H1 (cell line): ENCODE measurements around the gene ZBTB14. TPM values are rescaled to one million over a fixed set of nuclear protein-coding genes. Genes with fewer than 3 reads are reported as not detected.

Source experiments
- CTCF ChIA-PET: fragments of 300-600 bp; sonication (Branson Sonifier 250); formaldehyde crosslinking; loops from one replicate; lab custom pipeline; 2021; ENCODE audit not compliant: partially characterized antibody; lab: Charles Lee
- POLR2A ChIA-PET: fragments of 300-600 bp; sonication (Branson Sonifier 250); formaldehyde crosslinking; loops from one replicate; lab custom pipeline; 2021; ENCODE audit warnings: inconsistent platforms; ENCODE audit not compliant: partially characterized antibody; lab: Charles Lee
- DNase-seq, 2 experiments: peaks; one replicate each; pipeline versions ENCODE4 v3.0.0 to v3.0.0-alpha.2; 2010 to 2022; ENCODE audit warnings: low spot score in 2 of 2, low read depth in 1 of 2, mixed read lengths in 1 of 2
- FAIRE-seq: peaks from 2 replicates; lab custom pipeline; 2011; peaks lifted over from hg19 to GRCh38; lab: Jason Lieb, UNC
- H2AFZ ChIP-seq: 2 replicates; pipeline ENCODE4 v1.8.1; 2012; ENCODE audit warnings: low read length, inconsistent platforms
- H2AK5ac ChIP-seq: 2 replicates; pipeline ENCODE4 v1.6.1; 2013; ENCODE audit warnings: low read depth, low read length
- H2BK120ac ChIP-seq: replicated peaks from 2 replicates; pipeline ENCODE3; 2013; ENCODE audit warnings: low read depth, low read length, inconsistent platforms
- H2BK12ac ChIP-seq: 2 replicates; pipeline ENCODE4 v1.6.1; 2013; ENCODE audit warnings: low read depth, low read length
- H2BK15ac ChIP-seq: 2 replicates; pipeline ENCODE4 v1.6.1; 2013; ENCODE audit warnings: low read length
- H2BK20ac ChIP-seq: 2 replicates; pipeline ENCODE4 v1.6.1; 2013; ENCODE audit warnings: low read length
- H2BK5ac ChIP-seq: 2 replicates; pipeline ENCODE4 v1.6.1; 2013; ENCODE audit warnings: low read depth, low read length
- H3K14ac ChIP-seq: 2 replicates; pipeline ENCODE4 v1.6.1; 2013; ENCODE audit warnings: inconsistent platforms; ENCODE audit not compliant: insufficient read length
- H3K18ac ChIP-seq: 2 replicates; pipeline ENCODE4 v1.6.1; 2013; ENCODE audit warnings: low read length; ENCODE audit errors: extremely low read depth
- H3K23ac ChIP-seq: 2 replicates; pipeline ENCODE4 v1.6.1; 2013; ENCODE audit warnings: inconsistent platforms; ENCODE audit not compliant: insufficient read length
- H3K23me2 ChIP-seq: 2 replicates; pipeline ENCODE4 v1.6.1; 2013; ENCODE audit warnings: low read depth, low read length
- H3K27ac ChIP-seq: 2 replicates; pipeline ENCODE4 v1.6.1; 2011; ENCODE audit warnings: low read depth, low read length, inconsistent platforms
- H3K27me3 ChIP-seq, 4 experiments: replicated peaks in 1 of 4; 1 replicate in 1 of 4; 2 replicates in 3 of 4; pipeline versions ENCODE4 v1.6.1 to v1.8.1; 2011 to 2013; ENCODE audit warnings: low read length in 3 of 4, mild to moderate bottlenecking in 3 of 4, inconsistent platforms in 2 of 4, mixed read lengths in 2 of 4, moderate library complexity in 1 of 4; ENCODE audit not compliant: control insufficient read depth in 3 of 4, insufficient read depth in 3 of 4; ENCODE audit errors: extremely low read depth in 1 of 4
- H3K36me3 ChIP-seq, 4 experiments: 2 replicates each; pipeline versions ENCODE4 v1.6.1 to v1.8.1; 2011 to 2013; ENCODE audit warnings: mild to moderate bottlenecking in 4 of 4, low read length in 3 of 4, moderate library complexity in 2 of 4, control low read depth in 1 of 4, inconsistent platforms in 1 of 4; ENCODE audit not compliant: insufficient read depth in 4 of 4, control insufficient read depth in 2 of 4
- H3K4ac ChIP-seq: replicated peaks from 2 replicates; pipeline ENCODE3; 2013; ENCODE audit warnings: low read length, low read depth, mixed read lengths, inconsistent platforms; ENCODE audit not compliant: insufficient read length
- H3K4me1 ChIP-seq, 4 experiments: replicated peaks in 1 of 4; 1 replicate in 1 of 4; 2 replicates in 3 of 4; pipeline versions ENCODE4 v1.6.1 to v1.8.1; 2011 to 2013; ENCODE audit warnings: low read length in 3 of 4, inconsistent platforms in 2 of 4, mixed read lengths in 1 of 4; ENCODE audit not compliant: insufficient read depth in 4 of 4, control insufficient read depth in 3 of 4
- H3K4me2 ChIP-seq, 2 experiments: 2 replicates each; pipeline versions ENCODE4 v1.6.1 to v1.8.1; 2011 to 2013; ENCODE audit warnings: low read depth in 2 of 2, low read length in 2 of 2, control low read depth in 1 of 2, inconsistent platforms in 1 of 2, mild to moderate bottlenecking in 1 of 2; ENCODE audit not compliant: insufficient read depth in 1 of 2
- H3K4me3 ChIP-seq, 4 experiments: fragments of 200-600, 300-600 bp in 1 of 4; sonication (generic), shearing (Covaris generic), sonication (Bioruptor Twin) in 1 of 4; 2 replicates each; pipeline versions ENCODE4 v1.5.1 to v1.8.1; 2011 to 2016; ENCODE audit warnings: low read length in 4 of 4, low read depth in 3 of 4, control low read depth in 2 of 4, inconsistent platforms in 2 of 4, mild to moderate bottlenecking in 2 of 4, mixed read lengths in 1 of 4, moderate library complexity in 1 of 4; ENCODE audit not compliant: insufficient read depth in 2 of 4; ENCODE audit errors: extremely low read depth in 1 of 4
- H3K56ac ChIP-seq: replicated peaks from 2 replicates; pipeline ENCODE3; 2013; ENCODE audit warnings: low read depth, mild to moderate bottlenecking, mixed read lengths, low read length, inconsistent platforms; ENCODE audit not compliant: insufficient read length
- H3K79me1 ChIP-seq: 2 replicates; pipeline ENCODE4 v1.6.1; 2013; ENCODE audit warnings: low read depth, low read length, control low read depth
- H3K79me2 ChIP-seq, 2 experiments: 2 replicates each; pipeline versions ENCODE4 v1.6.1 to v1.8.1; 2012 to 2013; ENCODE audit warnings: low read length in 2 of 2, mild to moderate bottlenecking in 2 of 2, inconsistent platforms in 1 of 2; ENCODE audit not compliant: insufficient read depth in 2 of 2, control insufficient read depth in 1 of 2
- H3K9ac ChIP-seq, 4 experiments: replicated peaks in 1 of 4; 1 replicate in 1 of 4; 2 replicates in 3 of 4; pipeline versions ENCODE4 v1.6.1 to v1.8.1; 2011 to 2013; ENCODE audit warnings: low read depth in 3 of 4, low read length in 3 of 4, control low read depth in 2 of 4, mild to moderate bottlenecking in 2 of 4, moderate library complexity in 2 of 4, inconsistent platforms in 1 of 4; ENCODE audit errors: extremely low read depth in 1 of 4
- H3K9me3 ChIP-seq, 2 experiments: 2 replicates each; pipeline versions ENCODE4 v1.6.1 to v1.8.1; 2012 to 2013; ENCODE audit warnings: mild to moderate bottlenecking in 2 of 2, moderate library complexity in 2 of 2, control low read depth in 1 of 2, inconsistent platforms in 1 of 2, low read depth in 1 of 2, low read length in 1 of 2, mixed read lengths in 1 of 2; ENCODE audit not compliant: insufficient read depth in 2 of 2
- H4K20me1 ChIP-seq, 2 experiments: replicated peaks in 1 of 2; 2 replicates each; pipeline versions ENCODE3 to v1.8.1; 2011 to 2013; ENCODE audit warnings: inconsistent platforms in 2 of 2, low read length in 2 of 2, mild to moderate bottlenecking in 1 of 2; ENCODE audit not compliant: insufficient read depth in 2 of 2, control insufficient read depth in 1 of 2
- H4K5ac ChIP-seq: 2 replicates; pipeline ENCODE4 v1.6.1; 2013; ENCODE audit warnings: low read length, low read depth, mixed read lengths, inconsistent platforms; ENCODE audit not compliant: insufficient read length
- H4K8ac ChIP-seq: 2 replicates; pipeline ENCODE4 v1.8.0; 2013; ENCODE audit warnings: mild to moderate bottlenecking, moderate library complexity, low read length, inconsistent platforms; ENCODE audit not compliant: insufficient read depth; ENCODE audit errors: extremely low read depth
- H4K91ac ChIP-seq: replicated peaks from 2 replicates; pipeline ENCODE3; 2013; ENCODE audit warnings: low read length, mixed read lengths, inconsistent platforms; ENCODE audit not compliant: insufficient read length
- EZH2 ChIP-seq: fragments of 200-600 bp; sonication (generic); IDR thresholded peaks from 2 replicates; pipeline ENCODE4 v1.7.1; 2012; ENCODE audit warnings: low read depth, mild to moderate bottlenecking, moderate library complexity, low read length, inconsistent platforms; ENCODE audit not compliant: severe bottlenecking
- FOSL1 ChIP-seq: IDR thresholded peaks from 2 replicates; pipeline ENCODE4 v1.6.1; 2011; ENCODE audit warnings: mild to moderate bottlenecking, low read depth, low read length, moderate library complexity; ENCODE audit not compliant: insufficient read depth
- GABPA ChIP-seq: IDR thresholded peaks from 2 replicates; pipeline ENCODE4 v1.6.1; 2011; ENCODE audit warnings: mild to moderate bottlenecking, low read length, moderate library complexity, borderline replicate concordance; ENCODE audit not compliant: insufficient read depth
- HDAC2 ChIP-seq, 2 experiments: fragments of 300-600 bp in 1 of 2; sonication (generic) in 1 of 2; IDR thresholded peaks; 2 replicates each; pipeline ENCODE4 v1.6.1; 2011 to 2012; ENCODE audit warnings: low read depth in 2 of 2, low read length in 2 of 2, mild to moderate bottlenecking in 2 of 2, moderate library complexity in 2 of 2, borderline replicate concordance in 1 of 2, inconsistent platforms in 1 of 2
- JUN ChIP-seq: IDR thresholded peaks from 2 replicates; pipeline ENCODE4 v1.6.1; 2011; ENCODE audit warnings: low read depth, mild to moderate bottlenecking, improper control_type of control experiment, low read length
- JUND ChIP-seq: IDR thresholded peaks from 2 replicates; pipeline ENCODE4 v1.6.1; 2011; ENCODE audit warnings: mild to moderate bottlenecking, improper control_type of control experiment, low read length
- PHF8 ChIP-seq: fragments of 200-600 bp; sonication (generic); conservative IDR thresholded peaks from 2 replicates; pipeline ENCODE4 v1.7.1; 2012; ENCODE audit warnings: low read depth, mild to moderate bottlenecking, inconsistent platforms, low read length, moderate library complexity
- RNF2 ChIP-seq: fragments of 200-900, 300-1000 bp; sonication (generic); IDR thresholded peaks from 2 replicates; pipeline ENCODE4 v1.7.1; 2016; ENCODE audit warnings: borderline replicate concordance, low read depth, mild to moderate bottlenecking, antibody characterized with exemption, low read length; ENCODE audit not compliant: poor library complexity, severe bottlenecking; ENCODE audit errors: missing control alignments
- WGBS, 2 experiments: shearing (Covaris generic) in 1 of 2; methylation state at CpG; one replicate each; pipeline versions ENCODE4 v1.1.6 to v1.1.7; 2013 to 2015; ENCODE audit warnings: low lambda C conversion rate in 2 of 2, mixed read lengths in 2 of 2, inconsistent platforms in 1 of 2, low coverage in 1 of 2, missing lambda C conversion rate in 1 of 2; ENCODE audit not compliant: insufficient replicate concordance in 2 of 2, insufficient coverage in 1 of 2, insufficient read length in 1 of 2; ENCODE audit errors: extremely low coverage in 1 of 2, missing lambda C conversion rate in 1 of 2; 5-methylcytosine and 5-hydroxymethylcytosine counted together
- polyA plus RNA-seq, 7 experiments: library from polyadenylated mRNA; depleted of rRNA in 3 of 7; stranded (reverse) in 5 of 7; unstranded in 2 of 7; fragments of >200 nt in 5 of 7; fragments of 200-250 nt in 2 of 7; gene quantifications; 1 replicate in 5 of 7; 2 replicates in 1 of 7; 4 replicates in 1 of 7; pipeline versions ENCODE4 v1.2.1 to v1.2.3, GENCODE V29; 2011 to 2013; ENCODE audit warnings: missing spikeins in 2 of 7, mixed read lengths in 2 of 7
- total RNA-seq: library from RNA; stranded (reverse); fragmentation: NEBNext Ultra II Directional; extraction: Animal tissue kit (Norgen Biotek cat#: 25700); gene quantifications from 2 replicates; pipeline ENCODE4 v1.2.1, GENCODE V29; 2021

Gene ZBTB14
- total and polyA plus RNA-seq, 2 of the 8 experiments (the other 6 are each of a cell fraction or from before 2014, with no cell fraction given), result 5.2 to 18.3 TPM

DNA sequence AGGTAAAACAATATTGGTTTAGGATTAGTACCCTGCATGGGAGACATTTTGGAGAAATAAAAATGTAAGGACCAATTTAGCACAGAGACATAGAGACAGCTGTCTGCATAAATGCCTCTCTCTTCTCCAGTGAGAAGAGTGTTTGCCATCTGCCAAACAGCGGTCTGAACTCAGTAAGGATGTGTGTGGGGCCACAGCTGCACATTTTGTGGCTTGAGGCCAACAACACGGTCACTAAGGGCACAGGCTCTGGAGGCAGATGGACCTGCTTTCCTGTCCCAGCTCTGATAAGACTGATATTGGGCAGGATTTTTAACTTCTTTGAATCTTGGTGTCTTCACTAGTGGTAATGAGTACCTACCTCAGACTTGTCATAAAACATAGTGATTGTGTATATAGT, 10.2 kb downstream of the ZBTB14 start:
- no peak overlapping the region for H4K5ac ChIP-seq
- no peak overlapping the region for H2AK5ac ChIP-seq
- no peaks in the 10 kb centered on the region for H3K79me2 ChIP-seq
- H2BK20ac ChIP-seq, result no peak overlapping the region
- H3K4me2 ChIP-seq, result no peak overlapping the region
- no peak overlapping the region for H3K27ac ChIP-seq
- H3K23me2 ChIP-seq, result no peaks in the 10 kb centered on the region
- H3K27me3 ChIP-seq, result no peaks in the 10 kb centered on the region
- no peak overlapping the region for H2AFZ ChIP-seq
- POLR2A ChIA-PET, result interaction anchor here (2.1 kb wide), 1 partner anchor 9 kb away, joined by 13 read pairs; no protein-coding TSS in a partner anchor
- no peak overlapping the region for H3K23ac ChIP-seq
- no peak for FAIRE-seq
- 100% methylated on average over 2 of the region's 2 CpGs; no CpG with 5 or more reads in 1 of the 2 experiments for WGBS, 2 experiments
- no peak overlapping the region for H4K91ac ChIP-seq
- H3K4me3 ChIP-seq, result no peak overlapping the region
- no peak overlapping the region for H3K4ac ChIP-seq
- no peak for DNase-seq
- H3K4me1 ChIP-seq, result peaks cover 0 to 6% (median 3%) of the 10 kb centered on the region in 4 experiments; a peak in 3 of 7 replicates
- TF ChIP-seq JUN (no peak), JUND (no peak), GABPA (no peak), FOSL1 (no peak), EZH2 (no peak), PHF8 (no peak), HDAC2 (IDR thresholded peaks at IDR 0.05; ENCODE audit: borderline replicate concordance in 1 of 2, low read depth in 2 of 2, low read length in 2 of 2) (no peak), RNF2 (no peak)
- no peak overlapping the region for H2BK5ac ChIP-seq
- H3K18ac ChIP-seq, result no peak overlapping the region
- H3K14ac ChIP-seq, result no peak overlapping the region
- no peak overlapping the region for H3K9ac ChIP-seq
- H3K36me3 ChIP-seq, result peaks cover 0 to 2% (median under 1%) of the 10 kb centered on the region in 4 experiments; a peak in 1 of 8 replicates
- H4K20me1 ChIP-seq, result no peaks in the 10 kb centered on the region
- H3K56ac ChIP-seq, result no peak overlapping the region
- H2BK15ac ChIP-seq, result no peak overlapping the region
- H2BK120ac ChIP-seq, result no peak overlapping the region
- no peaks in the 10 kb centered on the region for H3K9me3 ChIP-seq
- CTCF ChIA-PET, result interaction anchor here (0.6 kb wide), 2 partner anchors 221 to 1243 kb away, joined by 3 read pairs; no protein-coding TSS in a partner anchor
- H4K8ac ChIP-seq, result no peak overlapping the region
- no peaks in the 10 kb centered on the region for H3K79me1 ChIP-seq
- H2BK12ac ChIP-seq, result no peak overlapping the region
